Amniotic epithelial cell (primary cell): ENCODE results near the gene GCKR.

ENCODE experiments used
- DNase-seq: peaks from one replicate; pipeline ENCODE4 v3.0.0-alpha.2; 2010; ENCODE audit warnings: low read depth

GCKR gene

GRCh38 chr2:27571681-27572080 is 75.0 kb downstream of the GCKR start:
- DNase-seq: no peak

GRCh38 chr2:27572439-27572838 is 75.8 kb downstream of the GCKR start:
- no peak for DNase-seq

DNA sequence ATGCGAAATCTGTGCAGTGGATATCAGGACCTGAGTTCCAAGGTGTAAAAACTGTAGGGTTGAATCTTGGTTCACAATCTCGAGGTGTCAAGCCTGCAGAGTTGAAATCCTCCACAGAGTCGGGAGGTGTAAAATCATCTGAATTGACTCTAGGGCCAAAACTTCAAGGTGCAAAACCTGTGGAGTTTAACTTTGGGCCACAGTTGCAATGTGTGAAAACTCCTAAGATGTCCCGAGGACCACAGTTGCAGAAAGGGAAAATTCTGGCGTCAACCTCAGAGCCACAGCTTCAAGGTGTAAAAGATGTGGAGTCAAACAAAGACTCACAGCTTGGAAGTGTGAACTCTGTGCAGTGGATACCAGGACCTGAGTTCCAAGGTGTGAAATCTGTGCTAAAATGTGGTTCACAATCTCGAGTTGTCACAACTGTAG is 76.4 kb downstream of the GCKR start:
- no peak for DNase-seq
